ENCODE results near the gene ZBTB46.
A peak's percentile ranks its signal among the peaks of the same experiment; 100 is the strongest.

GRCh38 chr20:63863798-63864544 lies 32.9 kb upstream of the ZBTB46 start:
- TF ChIP-seq POLR2A (IDR thresholded peaks at IDR 0.05) = no peak
- TF ChIP-seq CTCF (IDR thresholded peaks at IDR 0.05) = peak; percentile 75 to 87 (median 87)
